ENCODE results near the gene SBK1. TPM values are rescaled to one million over a fixed set of nuclear protein-coding genes. Genes with fewer than 3 reads are reported as not detected.
"Not testable (repeated sequence)": the region's sequence is repeated elsewhere in the genome, so short reads cannot be mapped to it uniquely, and the experiment has no call there.

Gene SBK1
- total RNA-seq, 1 experiment from 2014 or later, result 6.7 TPM

GRCh38 chr16:28336940-28337710 lies 44.8 kb downstream of the SBK1 start:
- H3K4me3 Mint-ChIP-seq (ENCODE audit: unreplicated experiment); DNase-seq; H3K4me1 Mint-ChIP-seq (ENCODE audit: low read depth, unreplicated experiment); H3K27me3 Mint-ChIP-seq (ENCODE audit: insufficient read depth, unreplicated experiment); H3K36me3 ChIP-seq (ENCODE audit: control insufficient read depth, insufficient read depth, low read length); H3K27ac Mint-ChIP-seq (ENCODE audit: unreplicated experiment); POLR2A ChIA-PET; H3K4me3 ChIP-seq (ENCODE audit: low read depth, low read length); BruUV-seq (replicated peaks); H3K27me3 ChIP-seq (replicated peaks; ENCODE audit: control insufficient read depth, insufficient read depth, low read length); H3K4me1 ChIP-seq; H3K9me3 ChIP-seq; H3K9me3 Mint-ChIP-seq (ENCODE audit: unreplicated experiment); H3K36me3 Mint-ChIP-seq (ENCODE audit: insufficient read depth, unreplicated experiment); intact Hi-C loops (cut with micrococcal nuclease; ENCODE audit: unreplicated experiment): not testable (repeated sequence)
- CTCF ChIA-PET, result interaction anchor here (0.7 kb wide), 1 partner anchor 192 kb away, joined by 4 read pairs; no protein-coding TSS in a partner anchor

- POLR2A ChIA-PET; H3K27ac Mint-ChIP-seq (ENCODE audit: unreplicated experiment); H3K9me3 Mint-ChIP-seq (ENCODE audit: unreplicated experiment); H3K4me1 Mint-ChIP-seq (ENCODE audit: low read depth, unreplicated experiment); H3K4me1 ChIP-seq; DNase-seq; H3K27me3 ChIP-seq (replicated peaks; ENCODE audit: control insufficient read depth, insufficient read depth, low read length); intact Hi-C loops (cut with micrococcal nuclease; ENCODE audit: unreplicated experiment); CTCF ChIA-PET; H3K4me3 Mint-ChIP-seq (ENCODE audit: unreplicated experiment); H3K4me3 ChIP-seq (ENCODE audit: low read depth, low read length); BruUV-seq (replicated peaks); H3K36me3 Mint-ChIP-seq (ENCODE audit: insufficient read depth, unreplicated experiment); H3K27me3 Mint-ChIP-seq (ENCODE audit: insufficient read depth, unreplicated experiment); H3K9me3 ChIP-seq; H3K36me3 ChIP-seq (ENCODE audit: control insufficient read depth, insufficient read depth, low read length): not testable (repeated sequence)
Observed at GRCh38 chr16:28338230-28338629, 45.9 kb downstream of the SBK1 start.

- H3K27ac Mint-ChIP-seq (ENCODE audit: unreplicated experiment); H3K9me3 ChIP-seq; H3K4me3 ChIP-seq (ENCODE audit: low read depth, low read length); H3K4me1 ChIP-seq; intact Hi-C loops (cut with micrococcal nuclease; ENCODE audit: unreplicated experiment); H3K36me3 ChIP-seq (ENCODE audit: control insufficient read depth, insufficient read depth, low read length); DNase-seq; H3K4me3 Mint-ChIP-seq (ENCODE audit: unreplicated experiment); H3K27me3 ChIP-seq (replicated peaks; ENCODE audit: control insufficient read depth, insufficient read depth, low read length); POLR2A ChIA-PET; H3K4me1 Mint-ChIP-seq (ENCODE audit: low read depth, unreplicated experiment); H3K9me3 Mint-ChIP-seq (ENCODE audit: unreplicated experiment); H3K27me3 Mint-ChIP-seq (ENCODE audit: insufficient read depth, unreplicated experiment); H3K36me3 Mint-ChIP-seq (ENCODE audit: insufficient read depth, unreplicated experiment); CTCF ChIA-PET: not testable (repeated sequence)
- BruUV-seq (replicated peaks), result TSS peak; percentile 36
Observed at GRCh38 chr16:28362600-28362999, 70.3 kb downstream of the SBK1 start.

- H3K4me1 Mint-ChIP-seq (ENCODE audit: low read depth, unreplicated experiment); H3K27me3 ChIP-seq (replicated peaks; ENCODE audit: control insufficient read depth, insufficient read depth, low read length); BruUV-seq (replicated peaks); H3K4me1 ChIP-seq; POLR2A ChIA-PET; H3K27ac Mint-ChIP-seq (ENCODE audit: unreplicated experiment); H3K9me3 ChIP-seq; intact Hi-C loops (cut with micrococcal nuclease; ENCODE audit: unreplicated experiment); DNase-seq; H3K4me3 Mint-ChIP-seq (ENCODE audit: unreplicated experiment); H3K36me3 ChIP-seq (ENCODE audit: control insufficient read depth, insufficient read depth, low read length); CTCF ChIA-PET; H3K27me3 Mint-ChIP-seq (ENCODE audit: insufficient read depth, unreplicated experiment); H3K9me3 Mint-ChIP-seq (ENCODE audit: unreplicated experiment); H3K36me3 Mint-ChIP-seq (ENCODE audit: insufficient read depth, unreplicated experiment); H3K4me3 ChIP-seq (ENCODE audit: low read depth, low read length): not testable (repeated sequence)
Observed at GRCh38 chr16:28363408-28363807, 71.1 kb downstream of the SBK1 start, which contains the start of gene NPIPB6. TSS of gene NPIPB6 (minus strand) at chr16:28363508. CDS start at chr16:28362822, 686 bp downstream.

- intact Hi-C loops (cut with micrococcal nuclease; ENCODE audit: unreplicated experiment), result not testable (repeated sequence)
- H3K4me3 Mint-ChIP-seq (ENCODE audit: unreplicated experiment), result peak overlapping the region; percentile 35
Observed at GRCh38 chr16:28364268-28365173, 72.2 kb downstream of the SBK1 start.

GRCh38 chr16:28367926-28368325 lies 75.6 kb downstream of the SBK1 start:
- H3K4me3 ChIP-seq (ENCODE audit: low read depth, low read length); CTCF ChIA-PET; BruUV-seq (replicated peaks); H3K9me3 ChIP-seq; H3K36me3 ChIP-seq (ENCODE audit: control insufficient read depth, insufficient read depth, low read length); intact Hi-C loops (cut with micrococcal nuclease; ENCODE audit: unreplicated experiment); H3K4me1 ChIP-seq; H3K9me3 Mint-ChIP-seq (ENCODE audit: unreplicated experiment); POLR2A ChIA-PET; H3K27me3 Mint-ChIP-seq (ENCODE audit: insufficient read depth, unreplicated experiment); DNase-seq; H3K27ac Mint-ChIP-seq (ENCODE audit: unreplicated experiment); H3K27me3 ChIP-seq (replicated peaks; ENCODE audit: control insufficient read depth, insufficient read depth, low read length); H3K4me1 Mint-ChIP-seq (ENCODE audit: low read depth, unreplicated experiment); H3K36me3 Mint-ChIP-seq (ENCODE audit: insufficient read depth, unreplicated experiment); H3K4me3 Mint-ChIP-seq (ENCODE audit: unreplicated experiment): not testable (repeated sequence)

More at GRCh38 chr16:28364268-28365173, 72.2 kb downstream of the SBK1 start:
- peak in 1 of 2 experiments; percentile 32 for DNase-seq
- BruUV-seq (replicated peaks); CTCF ChIA-PET; H3K36me3 Mint-ChIP-seq (ENCODE audit: insufficient read depth, unreplicated experiment); POLR2A ChIA-PET; H3K36me3 ChIP-seq (ENCODE audit: control insufficient read depth, insufficient read depth, low read length); H3K27me3 ChIP-seq (replicated peaks; ENCODE audit: control insufficient read depth, insufficient read depth, low read length); H3K4me1 Mint-ChIP-seq (ENCODE audit: low read depth, unreplicated experiment); H3K4me1 ChIP-seq; H3K9me3 ChIP-seq; H3K27ac Mint-ChIP-seq (ENCODE audit: unreplicated experiment); H3K4me3 ChIP-seq (ENCODE audit: low read depth, low read length); H3K9me3 Mint-ChIP-seq (ENCODE audit: unreplicated experiment); H3K27me3 Mint-ChIP-seq (ENCODE audit: insufficient read depth, unreplicated experiment): not testable (repeated sequence)

Data from Caco-2 (cell line).